WTC11 (cell line): ENCODE results near the gene UGP2. TPM values are rescaled to one million over a fixed set of nuclear protein-coding genes. Genes with fewer than 3 reads are reported as not detected.

ENCODE experiments used
- ATAC-seq: fragments of 200-7000 bp; cut with Tn5 transposase; 2 replicates; pipeline ENCODE4 v1.10.0; 2021; ENCODE audit warnings: mild to moderate bottlenecking, moderate library complexity
- CTCF ChIA-PET: fragments of 300-600 bp; sonication (Branson Sonifier 250); formaldehyde crosslinking; loops from one replicate; lab custom pipeline; 2021; ENCODE audit warnings: antibody characterized with exemption; lab: Charles Lee
- POLR2A ChIA-PET: fragments of 350-600 bp; sonication (Branson Sonifier 250); formaldehyde crosslinking; loops from one replicate; lab custom pipeline; 2021; ENCODE audit warnings: antibody characterized with exemption; lab: Charles Lee
- DNase-seq: peaks from one replicate; pipeline ENCODE4 v3.0.0; 2021; ENCODE audit warnings: low spot score
- H3K27ac Mint-ChIP-seq: 2 replicates; pipeline ENCODE4 v1.8.0; 2021; ENCODE audit warnings: mixed read lengths
- H3K27me3 Mint-ChIP-seq: 2 replicates; pipeline ENCODE4 v1.8.0; 2021; ENCODE audit warnings: low read depth, mild to moderate bottlenecking, moderate library complexity, mixed read lengths
- H3K36me3 Mint-ChIP-seq: 2 replicates; pipeline ENCODE4 v1.8.0; 2021; ENCODE audit warnings: mixed read lengths
- H3K4me1 Mint-ChIP-seq: 2 replicates; pipeline ENCODE4 v1.8.0; 2022; ENCODE audit warnings: mixed read lengths
- H3K4me3 Mint-ChIP-seq: 2 replicates; pipeline ENCODE4 v1.8.0; 2021; ENCODE audit warnings: mild to moderate bottlenecking, moderate library complexity, mixed read lengths
- H3K9me3 Mint-ChIP-seq: 2 replicates; pipeline ENCODE4 v1.8.0; 2021; ENCODE audit warnings: mixed read lengths
- ARID4B ChIP-seq: sonication (generic); formaldehyde crosslinking; IDR thresholded peaks from 2 replicates; pipeline ENCODE4 v1.8.0; 2023; ENCODE audit warnings: missing genetic modification reagents, mild to moderate bottlenecking, borderline replicate concordance
- CTCF ChIP-seq: fragments of 200-600 bp; IDR thresholded peaks from 2 replicates; pipeline ENCODE4 v1.8.0; 2022; ENCODE audit warnings: antibody characterized with exemption
- MXD4 ChIP-seq: fragments of 250-450 bp; sonication (Bioruptor Pico); IDR thresholded peaks from 2 replicates; pipeline ENCODE4 v1.8.0; 2021; ENCODE audit warnings: mild to moderate bottlenecking, moderate library complexity, borderline replicate concordance
- MYBL2 ChIP-seq: sonication (generic); formaldehyde crosslinking; IDR thresholded peaks from 2 replicates; pipeline ENCODE4 v1.8.1; 2023; ENCODE audit warnings: mild to moderate bottlenecking, moderate library complexity, missing genetic modification reagents
- NFATC4 ChIP-seq: fragments of 250-450 bp; sonication (Bioruptor Pico); IDR thresholded peaks from 2 replicates; pipeline ENCODE4 v1.9.0; 2021; ENCODE audit warnings: mild to moderate bottlenecking
- PRRX2 ChIP-seq: fragments of 250-450 bp; sonication (Bioruptor Pico); IDR thresholded peaks from 2 replicates; pipeline ENCODE4 v1.8.0; 2021; ENCODE audit warnings: mild to moderate bottlenecking
- TEAD4 ChIP-seq: sonication (generic); formaldehyde crosslinking; IDR thresholded peaks from 2 replicates; pipeline ENCODE4 v1.8.0; 2022; ENCODE audit warnings: mild to moderate bottlenecking, missing genetic modification reagents
- ZNF232 ChIP-seq: sonication (generic); formaldehyde crosslinking; IDR thresholded peaks from 2 replicates; pipeline ENCODE4 v1.8.0; 2022; ENCODE audit warnings: mild to moderate bottlenecking, missing genetic modification reagents
- ZNF317 ChIP-seq: sonication (generic); formaldehyde crosslinking; IDR thresholded peaks from 2 replicates; pipeline ENCODE4 v1.8.1; 2023; ENCODE audit warnings: low read depth, mild to moderate bottlenecking, moderate library complexity, missing genetic modification reagents, borderline replicate concordance
- ZNF423 ChIP-seq: fragments of 250-450 bp; sonication (Bioruptor Pico); IDR thresholded peaks from 2 replicates; pipeline ENCODE4 v2.1.2; 2022; ENCODE audit warnings: mild to moderate bottlenecking, moderate library complexity
- ZNF671 ChIP-seq: fragments of 250-450 bp; sonication (Bioruptor Pico); IDR thresholded peaks from 2 replicates; pipeline ENCODE4 v1.8.0; 2021; ENCODE audit warnings: mild to moderate bottlenecking
- total RNA-seq: library from RNA; stranded (reverse); gene quantifications from 3 replicates; pipeline ENCODE4 v1.2.3, GENCODE V29; 2021
- TF ChIP-seq, protein P1 (sequence below): sonication (generic); formaldehyde crosslinking; IDR thresholded peaks from 2 replicates; pipeline ENCODE4 v1.8.0; 2022; ENCODE audit warnings: missing genetic modification reagents
- TF ChIP-seq, protein P2 (sequence below): sonication (generic); formaldehyde crosslinking; conservative IDR thresholded peaks from 2 replicates; pipeline ENCODE4 v1.8.1; 2023; ENCODE audit warnings: mild to moderate bottlenecking, low read depth, missing genetic modification reagents, moderate library complexity
- TF ChIP-seq, protein P3 (sequence below): sonication (generic); formaldehyde crosslinking; IDR thresholded peaks from 2 replicates; pipeline ENCODE4 v1.8.0; 2023; ENCODE audit warnings: missing genetic modification reagents

Gene UGP2
- total RNA-seq, 1 experiment from 2014 or later = 543 TPM

- Mint-ChIP-seq H3K4me1 (peaks cover 18% of the 10 kb centered on the region), H3K27ac (peak overlapping the region; percentile 43; the same call in 1 of the 2 replicates), H3K4me3 (no peak overlapping the region), H3K27me3 (no peaks in the 10 kb centered on the region)
- ATAC-seq = no peak
- POLR2A ChIA-PET = no interaction called here
- CTCF ChIA-PET = no interaction called here
- no peak for TF ChIP-seq NFATC4
- TF ChIP-seq MXD4 (CRISPR knock-in tag) = no peak
- TF ChIP-seq MYBL2 = no peak
- TF ChIP-seq, protein P1, sequence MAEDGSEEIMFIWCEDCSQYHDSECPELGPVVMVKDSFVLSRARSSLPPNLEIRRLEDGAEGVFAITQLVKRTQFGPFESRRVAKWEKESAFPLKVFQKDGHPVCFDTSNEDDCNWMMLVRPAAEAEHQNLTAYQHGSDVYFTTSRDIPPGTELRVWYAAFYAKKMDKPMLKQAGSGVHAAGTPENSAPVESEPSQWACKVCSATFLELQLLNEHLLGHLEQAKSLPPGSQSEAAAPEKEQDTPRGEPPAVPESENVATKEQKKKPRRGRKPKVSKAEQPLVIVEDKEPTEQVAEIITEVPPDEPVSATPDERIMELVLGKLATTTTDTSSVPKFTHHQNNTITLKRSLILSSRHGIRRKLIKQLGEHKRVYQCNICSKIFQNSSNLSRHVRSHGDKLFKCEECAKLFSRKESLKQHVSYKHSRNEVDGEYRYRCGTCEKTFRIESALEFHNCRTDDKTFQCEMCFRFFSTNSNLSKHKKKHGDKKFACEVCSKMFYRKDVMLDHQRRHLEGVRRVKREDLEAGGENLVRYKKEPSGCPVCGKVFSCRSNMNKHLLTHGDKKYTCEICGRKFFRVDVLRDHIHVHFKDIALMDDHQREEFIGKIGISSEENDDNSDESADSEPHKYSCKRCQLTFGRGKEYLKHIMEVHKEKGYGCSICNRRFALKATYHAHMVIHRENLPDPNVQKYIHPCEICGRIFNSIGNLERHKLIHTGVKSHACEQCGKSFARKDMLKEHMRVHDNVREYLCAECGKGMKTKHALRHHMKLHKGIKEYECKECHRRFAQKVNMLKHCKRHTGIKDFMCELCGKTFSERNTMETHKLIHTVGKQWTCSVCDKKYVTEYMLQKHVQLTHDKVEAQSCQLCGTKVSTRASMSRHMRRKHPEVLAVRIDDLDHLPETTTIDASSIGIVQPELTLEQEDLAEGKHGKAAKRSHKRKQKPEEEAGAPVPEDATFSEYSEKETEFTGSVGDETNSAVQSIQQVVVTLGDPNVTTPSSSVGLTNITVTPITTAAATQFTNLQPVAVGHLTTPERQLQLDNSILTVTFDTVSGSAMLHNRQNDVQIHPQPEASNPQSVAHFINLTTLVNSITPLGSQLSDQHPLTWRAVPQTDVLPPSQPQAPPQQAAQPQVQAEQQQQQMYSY = no peak
- TF ChIP-seq ZNF232 (CRISPR knock-in tag) = no peak
- TF ChIP-seq, protein P2, sequence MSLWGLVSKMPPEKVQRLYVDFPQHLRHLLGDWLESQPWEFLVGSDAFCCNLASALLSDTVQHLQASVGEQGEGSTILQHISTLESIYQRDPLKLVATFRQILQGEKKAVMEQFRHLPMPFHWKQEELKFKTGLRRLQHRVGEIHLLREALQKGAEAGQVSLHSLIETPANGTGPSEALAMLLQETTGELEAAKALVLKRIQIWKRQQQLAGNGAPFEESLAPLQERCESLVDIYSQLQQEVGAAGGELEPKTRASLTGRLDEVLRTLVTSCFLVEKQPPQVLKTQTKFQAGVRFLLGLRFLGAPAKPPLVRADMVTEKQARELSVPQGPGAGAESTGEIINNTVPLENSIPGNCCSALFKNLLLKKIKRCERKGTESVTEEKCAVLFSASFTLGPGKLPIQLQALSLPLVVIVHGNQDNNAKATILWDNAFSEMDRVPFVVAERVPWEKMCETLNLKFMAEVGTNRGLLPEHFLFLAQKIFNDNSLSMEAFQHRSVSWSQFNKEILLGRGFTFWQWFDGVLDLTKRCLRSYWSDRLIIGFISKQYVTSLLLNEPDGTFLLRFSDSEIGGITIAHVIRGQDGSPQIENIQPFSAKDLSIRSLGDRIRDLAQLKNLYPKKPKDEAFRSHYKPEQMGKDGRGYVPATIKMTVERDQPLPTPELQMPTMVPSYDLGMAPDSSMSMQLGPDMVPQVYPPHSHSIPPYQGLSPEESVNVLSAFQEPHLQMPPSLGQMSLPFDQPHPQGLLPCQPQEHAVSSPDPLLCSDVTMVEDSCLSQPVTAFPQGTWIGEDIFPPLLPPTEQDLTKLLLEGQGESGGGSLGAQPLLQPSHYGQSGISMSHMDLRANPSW = no peak
- no peak for TF ChIP-seq ZNF423 (CRISPR knock-in tag)
- TF ChIP-seq CTCF = no peak
- TF ChIP-seq TEAD4 (CRISPR knock-in tag) = no peak
- no peak for TF ChIP-seq ZNF317 (CRISPR knock-in tag)
- no peak for TF ChIP-seq PRRX2 (CRISPR knock-in tag)
- no peak for TF ChIP-seq ARID4B
- TF ChIP-seq ZNF671 = no peak
- TF ChIP-seq, protein P3, sequence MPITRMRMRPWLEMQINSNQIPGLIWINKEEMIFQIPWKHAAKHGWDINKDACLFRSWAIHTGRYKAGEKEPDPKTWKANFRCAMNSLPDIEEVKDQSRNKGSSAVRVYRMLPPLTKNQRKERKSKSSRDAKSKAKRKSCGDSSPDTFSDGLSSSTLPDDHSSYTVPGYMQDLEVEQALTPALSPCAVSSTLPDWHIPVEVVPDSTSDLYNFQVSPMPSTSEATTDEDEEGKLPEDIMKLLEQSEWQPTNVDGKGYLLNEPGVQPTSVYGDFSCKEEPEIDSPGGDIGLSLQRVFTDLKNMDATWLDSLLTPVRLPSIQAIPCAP (CRISPR knock-in tag) = no peak
- TF ChIP-seq, all 79 proteins: peak for 0
- no peak for DNase-seq
- H3K36me3 Mint-ChIP-seq = no peaks in the 10 kb centered on the region
- no peaks in the 10 kb centered on the region for H3K9me3 Mint-ChIP-seq
Measured at GRCh38 chr2:63818271-63818670, 23.4 kb upstream of the UGP2 start.
